Measurements from ENCODE around the gene AGMAT.
"Not testable (repeated sequence)": the region's sequence is repeated elsewhere in the genome, so short reads cannot be mapped to it uniquely, and the experiment has no call there.

The AGMAT gene

GRCh38 chr1:15616373-15617172, 31.7 kb upstream of the AGMAT start:
- no peak for DNase-seq (ENCODE audit: low read depth)

GRCh38 chr1:15610167-15610566, 25.3 kb upstream of the AGMAT start:
- DNase-seq (ENCODE audit: low read depth) = no peak

- DNase-seq (ENCODE audit: low read depth) = no peak
Observed at GRCh38 chr1:15609631-15610030, 24.8 kb upstream of the AGMAT start.

- DNase-seq (ENCODE audit: low read depth) = no peak
Observed at GRCh38 chr1:15605398-15606383, 20.8 kb upstream of the AGMAT start.

- not testable (repeated sequence) for DNase-seq (ENCODE audit: low read depth)
Observed at GRCh38 chr1:15604400-15604799, 19.5 kb upstream of the AGMAT start.

GRCh38 chr1:15603966-15604282, 19.1 kb upstream of the AGMAT start:
- DNase-seq (ENCODE audit: low read depth) = not testable (repeated sequence)

- DNase-seq (ENCODE audit: low read depth) = peak; percentile 86
Observed at GRCh38 chr1:15603050-15603965, 18.5 kb upstream of the AGMAT start.

- no peak for DNase-seq (ENCODE audit: low read depth)
Observed at GRCh38 chr1:15598436-15598835, 13.6 kb upstream of the AGMAT start.

GRCh38 chr1:15595809-15596617, 11.2 kb upstream of the AGMAT start:
- no peak for DNase-seq (ENCODE audit: low read depth)

GRCh38 chr1:15592285-15592684, 7.4 kb upstream of the AGMAT start:
- DNase-seq (ENCODE audit: low read depth) = no peak

- no peak for DNase-seq (ENCODE audit: low read depth)
Observed at GRCh38 chr1:15583016-15583706, 1.7 kb downstream of the AGMAT start.

GRCh38 chr1:15579683-15580047, 5.2 kb downstream of the AGMAT start:
- no peak for DNase-seq (ENCODE audit: low read depth)

- no peak for DNase-seq (ENCODE audit: low read depth)
Observed at GRCh38 chr1:15578921-15579682, 5.7 kb downstream of the AGMAT start.

GRCh38 chr1:15577691-15578090, 7.2 kb downstream of the AGMAT start:
- no peak for DNase-seq (ENCODE audit: low read depth)

GRCh38 chr1:15575549-15576150, 9.2 kb downstream of the AGMAT start:
- no peak for DNase-seq (ENCODE audit: low read depth)

- no peak for DNase-seq (ENCODE audit: low read depth)
Observed at GRCh38 chr1:15574741-15575140, 10.1 kb downstream of the AGMAT start.

- DNase-seq (ENCODE audit: low read depth) = no peak
Observed at GRCh38 chr1:15573477-15573876, 11.4 kb downstream of the AGMAT start.

GRCh38 chr1:15571266-15571665, 13.6 kb downstream of the AGMAT start:
- no peak for DNase-seq (ENCODE audit: low read depth)

GRCh38 chr1:15570861-15571260, 14.0 kb downstream of the AGMAT start:
- DNase-seq (ENCODE audit: low read depth) = no peak
